Brain microvascular endothelial cell (primary cell): ENCODE measurements around the gene C14orf93.

Experiments used
- DNase-seq: peaks from one replicate; pipeline ENCODE4 v3.0.0-alpha.2; 2020
- H3K27ac ChIP-seq: fragments of 250-450 bp; sonication (Bioruptor Pico); 2 replicates; pipeline ENCODE4 v1.5.1; 2020; ENCODE audit warnings: mild to moderate bottlenecking, moderate library complexity
- H3K27me3 ChIP-seq: fragments of 250-450 bp; sonication (Bioruptor Pico); replicated peaks from 2 replicates; pipeline ENCODE4 v1.5.1; 2020; ENCODE audit warnings: mild to moderate bottlenecking
- H3K36me3 ChIP-seq: fragments of 250-450 bp; sonication (Bioruptor Pico); replicated peaks from 2 replicates; pipeline ENCODE4 v1.5.1; 2020; ENCODE audit warnings: mild to moderate bottlenecking
- H3K4me3 ChIP-seq: 2 replicates; pipeline ENCODE4 v1.5.1; 2011; ENCODE audit warnings: low read depth, mild to moderate bottlenecking, control low read depth, low read length, moderate library complexity
- CTCF ChIP-seq: IDR thresholded peaks from 2 replicates; pipeline ENCODE4 v1.5.1; 2011; ENCODE audit warnings: low read depth, mild to moderate bottlenecking, moderate library complexity, low read length, control low read depth, inconsistent platforms; ENCODE audit errors: missing control alignments
- in situ Hi-C: cut with HindIII; loops from 2 replicates; pipeline ENCODE4 v1.10.0; 2017; ENCODE audit warnings: low sequenced_read_pairs, low pct_ligation_motif_present

C14orf93 gene

GRCh38 chr14:23002592-23002991, 7.4 kb downstream of the C14orf93 start:
- in situ Hi-C loops = no loop called here
- Histone ChIP-seq H3K36me3 (no peaks in the 10 kb centered on the region), H3K27me3 (no peaks in the 10 kb centered on the region), H3K4me3 (no peak overlapping the region), H3K27ac (no peak overlapping the region)
- no peak for TF ChIP-seq CTCF
- DNase-seq = no peak

GRCh38 chr14:23000860-23001259, 9.1 kb downstream of the C14orf93 start:
- no peak for DNase-seq
- in situ Hi-C loops = no loop called here
- Histone ChIP-seq H3K36me3 (no peaks in the 10 kb centered on the region), H3K27ac (no peak overlapping the region), H3K4me3 (no peak overlapping the region), H3K27me3 (no peaks in the 10 kb centered on the region)
- no peak for TF ChIP-seq CTCF

- no peak for TF ChIP-seq CTCF
- in situ Hi-C loops = no loop called here
- Histone ChIP-seq H3K4me3 (no peak overlapping the region), H3K27ac (no peak overlapping the region), H3K27me3 (no peaks in the 10 kb centered on the region), H3K36me3 (no peaks in the 10 kb centered on the region)
- DNase-seq = no peak
Observed at GRCh38 chr14:22998329-22999012, 11.5 kb downstream of the C14orf93 start.

GRCh38 chr14:22997676-22998323, 12.1 kb downstream of the C14orf93 start:
- no peaks in the 10 kb centered on the region for H3K36me3 ChIP-seq
- no peak for TF ChIP-seq CTCF
- H3K27ac ChIP-seq = no peak overlapping the region
- no peak for DNase-seq
- H3K27me3 ChIP-seq = no peaks in the 10 kb centered on the region
- in situ Hi-C loops = no loop called here
- H3K4me3 ChIP-seq = no peak overlapping the region

DNA sequence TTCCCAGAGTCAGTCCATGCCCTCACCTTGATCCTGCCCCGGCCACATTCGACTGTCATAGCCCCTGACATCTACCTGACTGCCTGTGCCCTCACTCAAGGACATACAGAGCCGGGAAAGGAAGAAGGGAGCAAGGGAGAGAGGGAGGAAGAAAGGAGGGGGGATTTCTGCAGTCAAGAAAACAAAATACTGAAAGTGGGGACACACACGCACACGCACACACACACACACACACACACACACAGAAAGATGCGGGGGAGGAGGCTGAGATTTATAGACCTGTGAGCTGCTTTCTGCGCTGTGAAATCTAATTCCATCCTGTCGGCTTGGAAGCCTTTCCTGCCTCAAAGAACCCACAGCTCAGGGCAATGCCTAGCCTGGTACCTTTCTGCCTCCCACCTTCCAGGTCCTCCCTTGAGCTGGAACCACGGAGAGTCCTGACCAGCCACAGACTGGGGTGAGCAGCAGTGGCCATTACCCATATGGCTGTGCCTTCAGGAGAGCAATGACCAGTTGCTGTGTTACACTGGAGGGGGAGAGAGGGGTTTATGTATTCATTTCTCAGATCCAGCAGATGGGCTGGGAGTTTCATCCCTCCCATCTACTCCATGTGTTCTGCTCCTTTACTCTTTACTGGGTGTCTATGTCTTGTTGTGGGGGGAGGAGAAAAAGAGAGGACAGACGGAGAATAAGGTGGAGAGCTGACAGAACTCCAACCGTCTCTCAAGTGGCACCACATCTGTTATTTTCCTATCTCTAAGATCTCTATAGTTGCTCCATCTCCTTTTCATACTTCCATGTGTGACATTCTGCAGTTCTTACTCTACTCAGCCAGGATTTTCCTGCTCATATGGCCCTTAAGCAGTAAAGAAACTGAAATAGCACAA, 12.9 kb downstream of the C14orf93 start:
- Histone ChIP-seq H3K4me3 (no peak overlapping the region), H3K36me3 (no peaks in the 10 kb centered on the region), H3K27me3 (no peaks in the 10 kb centered on the region), H3K27ac (no peak overlapping the region)
- no peak for TF ChIP-seq CTCF
- in situ Hi-C loops = no loop called here
- DNase-seq = no peak
